ENCODE results near the gene SMARCD3. TPM values are rescaled to one million over a fixed set of nuclear protein-coding genes. Genes with fewer than 3 reads are reported as not detected.
A peak's percentile ranks its signal among the peaks of the same experiment; 100 is the strongest.

The SMARCD3 gene
- total and polyA plus RNA-seq, 9 of the 15 experiments (the other 6 are each of a cell fraction or from before 2014, with no cell fraction given): 0.43 to 3.6 (median 2.6) TPM

DNA sequence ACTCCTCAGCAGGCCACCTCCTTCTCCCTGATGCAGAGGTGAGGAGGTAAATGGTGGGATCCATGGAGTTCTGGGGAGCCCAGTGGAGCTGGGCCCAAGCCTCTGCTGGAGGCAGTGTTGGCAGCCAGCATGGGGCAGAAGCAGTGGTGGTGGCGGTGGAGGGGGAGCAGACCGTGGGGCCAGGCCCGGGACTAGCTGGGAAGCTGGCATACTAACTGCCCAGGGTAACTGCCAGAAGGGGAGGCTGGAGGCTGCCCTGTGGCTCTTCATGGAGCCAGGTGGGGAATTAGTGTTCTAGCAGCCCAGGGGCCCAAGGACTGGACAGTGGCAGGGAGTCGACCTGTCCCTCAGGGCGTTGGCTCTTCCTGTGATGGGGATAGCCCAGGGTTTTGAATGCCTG lies 16.1 kb upstream of the SMARCD3 start:
- Histone ChIP-seq H3K9ac (ENCODE audit: insufficient read depth in 1 of 2, low read depth in 2 of 2, low read length in 2 of 2) (no peak overlapping the region; a peak in 1 of 4 replicates), H3K36me3 (ENCODE audit: control insufficient read depth, insufficient read depth, low read length) (no peaks in the 10 kb centered on the region)
- in situ Hi-C loops (cut with MboI): no loop called here

DNA sequence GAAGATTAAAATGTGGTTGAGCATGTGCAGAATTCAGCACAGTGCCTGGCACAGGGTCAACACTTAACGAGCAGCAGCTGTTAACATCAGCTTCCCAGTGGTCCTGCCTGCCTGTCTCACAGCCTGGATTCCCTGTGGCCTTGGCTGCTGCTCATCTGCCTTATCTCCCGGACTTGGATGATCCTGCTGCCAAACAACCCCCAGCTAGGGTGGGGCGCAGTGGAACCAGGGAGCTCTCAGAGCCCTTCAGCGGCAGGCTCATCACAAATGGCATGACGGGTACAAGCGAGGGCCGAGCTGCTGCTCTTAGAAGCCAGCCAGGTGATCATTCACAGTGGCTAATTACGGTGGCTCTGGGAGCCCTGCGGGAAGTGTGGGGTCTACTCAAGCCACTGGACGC lies 13.0 kb upstream of the SMARCD3 start:
- ChIA-PET POLR2A (interaction anchor here (0.6 to 1.4 kb wide), 5 partner anchors 14 to 650 kb away, joined by 3 to 4 read pairs (median 3); no protein-coding TSS in a partner anchor), CTCF (ENCODE audit: low intra/inter-chr PET ratio) (no interaction called here)
- no TSS peak for BruUV-seq (replicated peaks)
- H3K4me2 ChIP-seq (ENCODE audit: insufficient read depth, low read length): no peak overlapping the region
- H3K27ac ChIP-seq (ENCODE audit: extremely low read depth, low read depth, low read length): no peak overlapping the region
- no peaks in the 10 kb centered on the region for H3K9me1 ChIP-seq (ENCODE audit: control insufficient read depth, insufficient read depth, low read length)
- FAIRE-seq (no peak), ATAC-seq (no peak), DNase-seq (ENCODE audit: extremely low read depth in 1 of 4, low spot score in 3 of 4) (no peak)
- 3% methylated on average over 10 of the region's 10 CpGs for WGBS (ENCODE audit: insufficient coverage, low coverage, missing lambda C conversion rate)
- H3K36me3 ChIP-seq (ENCODE audit: control insufficient read depth, insufficient read depth, low read length): no peaks in the 10 kb centered on the region
- no peaks in the 10 kb centered on the region for H3K79me2 ChIP-seq (ENCODE audit: control insufficient read depth, insufficient read depth, low read length)
- peaks cover 34 to 84% of the 10 kb centered on the region in 2 experiments for H3K27me3 ChIP-seq (ENCODE audit: control insufficient read depth in 2 of 2, insufficient read depth in 2 of 2, low read length in 2 of 2)
- no peak overlapping the region for H2AFZ ChIP-seq (ENCODE audit: low read depth, low read length)
- no peaks in the 10 kb centered on the region for H3K4me1 ChIP-seq (replicated peaks in 1 of 2; ENCODE audit: control insufficient read depth in 2 of 2, insufficient read depth in 2 of 2, low read length in 2 of 2)
- intact Hi-C loops (cut with micrococcal nuclease) (no loop called here), in situ Hi-C loops (cut with MboI) (no loop called here)
- H3K9ac ChIP-seq (ENCODE audit: insufficient read depth in 1 of 2, low read depth in 2 of 2, low read length in 2 of 2): peak overlapping the region in 1 of 2 experiments; percentile 14; a peak in 2 of 4 replicates
- H4K20me1 ChIP-seq (replicated peaks; ENCODE audit: control insufficient read depth, insufficient read depth, low read length): no peaks in the 10 kb centered on the region
- H3K9me3 ChIP-seq (replicated peaks; ENCODE audit: control insufficient read depth, insufficient read depth, low read depth, low read length): no peaks in the 10 kb centered on the region; the same call in 1 of the 2 replicates
- no peak overlapping the region for H3K4me3 ChIP-seq
- TF ChIP-seq, protein P1, sequence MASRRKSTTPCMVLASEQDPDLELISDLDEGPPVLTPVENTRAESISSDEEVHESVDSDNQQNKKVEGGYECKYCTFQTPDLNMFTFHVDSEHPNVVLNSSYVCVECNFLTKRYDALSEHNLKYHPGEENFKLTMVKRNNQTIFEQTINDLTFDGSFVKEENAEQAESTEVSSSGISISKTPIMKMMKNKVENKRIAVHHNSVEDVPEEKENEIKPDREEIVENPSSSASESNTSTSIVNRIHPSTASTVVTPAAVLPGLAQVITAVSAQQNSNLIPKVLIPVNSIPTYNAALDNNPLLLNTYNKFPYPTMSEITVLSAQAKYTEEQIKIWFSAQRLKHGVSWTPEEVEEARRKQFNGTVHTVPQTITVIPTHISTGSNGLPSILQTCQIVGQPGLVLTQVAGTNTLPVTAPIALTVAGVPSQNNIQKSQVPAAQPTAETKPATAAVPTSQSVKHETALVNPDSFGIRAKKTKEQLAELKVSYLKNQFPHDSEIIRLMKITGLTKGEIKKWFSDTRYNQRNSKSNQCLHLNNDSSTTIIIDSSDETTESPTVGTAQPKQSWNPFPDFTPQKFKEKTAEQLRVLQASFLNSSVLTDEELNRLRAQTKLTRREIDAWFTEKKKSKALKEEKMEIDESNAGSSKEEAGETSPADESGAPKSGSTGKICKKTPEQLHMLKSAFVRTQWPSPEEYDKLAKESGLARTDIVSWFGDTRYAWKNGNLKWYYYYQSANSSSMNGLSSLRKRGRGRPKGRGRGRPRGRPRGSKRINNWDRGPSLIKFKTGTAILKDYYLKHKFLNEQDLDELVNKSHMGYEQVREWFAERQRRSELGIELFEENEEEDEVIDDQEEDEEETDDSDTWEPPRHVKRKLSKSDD (conservative IDR thresholded peaks at IDR 0.05; ENCODE audit: low read length): no peak

More for the DNA sequence above, 16.1 kb upstream of the SMARCD3 start:
- no peak overlapping the region for H3K27ac ChIP-seq (ENCODE audit: extremely low read depth, low read depth, low read length)
- DNase-seq (ENCODE audit: extremely low read depth in 1 of 4, low spot score in 3 of 4): no peak
- WGBS (ENCODE audit: insufficient coverage, low coverage, missing lambda C conversion rate): 10% methylated on average over 5 of the region's 5 CpGs
- TF ChIP-seq NCOA6 (IDR thresholded peaks at IDR 0.05) (no peak), ETV6 (IDR thresholded peaks at IDR 0.05; ENCODE audit: borderline replicate concordance in 1 of 2, low read depth in 2 of 2, low read length in 1 of 2) (no peak), ETV6 (CRISPR knock-in tag; IDR thresholded peaks at IDR 0.05; ENCODE audit: borderline replicate concordance) (no peak), RBM39 (optimal IDR thresholded peaks at IDR 0.05; ENCODE audit: low read depth, low read length) (no peak), ZNF780A (CRISPR knock-in tag; IDR thresholded peaks at IDR 0.05) (no peak)
- no peak overlapping the region for H3K4me3 ChIP-seq
- no peaks in the 10 kb centered on the region for H3K79me2 ChIP-seq (ENCODE audit: control insufficient read depth, insufficient read depth, low read length)
- peaks cover 0 to 5% of the 10 kb centered on the region in 2 experiments; a peak in 1 of 5 replicates for H3K4me1 ChIP-seq (replicated peaks in 1 of 2; ENCODE audit: control insufficient read depth in 2 of 2, insufficient read depth in 2 of 2, low read length in 2 of 2)
- no peaks in the 10 kb centered on the region; the same call in 1 of the 2 replicates for H4K20me1 ChIP-seq (replicated peaks; ENCODE audit: control insufficient read depth, insufficient read depth, low read length)
- FAIRE-seq: no peak
- no peak overlapping the region for H3K4me2 ChIP-seq (ENCODE audit: insufficient read depth, low read length)
- ATAC-seq: no peak
- BruUV-seq (replicated peaks): no TSS peak
- H2AFZ ChIP-seq (ENCODE audit: low read depth, low read length): no peak overlapping the region
- POLR2A ChIA-PET: interaction anchor here (1.0 kb wide), 2 partner anchors 12 to 77 kb away, joined by 3 read pairs; partner anchors contain the start of gene NUB1
- peaks cover 27 to 86% of the 10 kb centered on the region in 2 experiments; a peak in 4 of 5 replicates for H3K27me3 ChIP-seq (ENCODE audit: control insufficient read depth in 2 of 2, insufficient read depth in 2 of 2, low read length in 2 of 2)
- intact Hi-C loops (cut with micrococcal nuclease): no loop called here
- no peaks in the 10 kb centered on the region for H3K9me1 ChIP-seq (ENCODE audit: control insufficient read depth, insufficient read depth, low read length)
- CTCF ChIA-PET (ENCODE audit: low intra/inter-chr PET ratio): no interaction called here
- no peaks in the 10 kb centered on the region; the same call in 1 of the 2 replicates for H3K9me3 ChIP-seq (replicated peaks; ENCODE audit: control insufficient read depth, insufficient read depth, low read depth, low read length)

All from K562 (cell line).